Parathyroid adenoma (tissue), 2 donors: Measurements from ENCODE around the gene C2orf92.
"Not testable (repeated sequence)": the region's sequence is repeated elsewhere in the genome, so short reads cannot be mapped to it uniquely, and the experiment has no call there.

Source experiments
- H2AFZ ChIP-seq: fragments of 300-600 bp; sonication (generic); one replicate; pipeline ENCODE4 v1.7.0; 2017; ENCODE audit warnings: antibody characterized with exemption, mild to moderate bottlenecking
- H3K27ac ChIP-seq: fragments of 300-600 bp; sonication (generic); one replicate; pipeline ENCODE4 v1.7.0; 2017
- H3K27me3 ChIP-seq: fragments of 300-600 bp; sonication (generic); one replicate; pipeline ENCODE4 v1.7.0; 2017; ENCODE audit warnings: low read length; ENCODE audit not compliant: control insufficient read depth, insufficient read depth
- H3K36me3 ChIP-seq: fragments of 300-600 bp; sonication (generic); one replicate; pipeline ENCODE4 v1.7.0; 2017; ENCODE audit warnings: low read length; ENCODE audit not compliant: control insufficient read depth, insufficient read depth
- H3K4me1 ChIP-seq: fragments of 300-600 bp; sonication (generic); one replicate; pipeline ENCODE4 v1.7.0; 2017; ENCODE audit warnings: control low read depth
- H3K4me2 ChIP-seq: fragments of 300-600 bp; sonication (generic); one replicate; pipeline ENCODE4 v1.7.0; 2017; ENCODE audit warnings: low read length
- H3K4me3 ChIP-seq: fragments of 300-600 bp; sonication (generic); one replicate; pipeline ENCODE4 v1.7.0; 2017; ENCODE audit warnings: low read depth, low read length
- H3K79me2 ChIP-seq: fragments of 300-600 bp; sonication (generic); one replicate; pipeline ENCODE4 v1.7.0; 2017; ENCODE audit warnings: control low read depth
- H3K9ac ChIP-seq: fragments of 300-600 bp; sonication (generic); one replicate; pipeline ENCODE4 v1.7.0; 2017; ENCODE audit warnings: mild to moderate bottlenecking
- H3K9me3 ChIP-seq: fragments of 300-600 bp; sonication (generic); one replicate; pipeline ENCODE4 v1.7.0; 2017; ENCODE audit warnings: low read length; ENCODE audit not compliant: control insufficient read depth
- TF ChIP-seq, protein P1 (sequence below): fragments of 300-600 bp; sonication (generic); IDR thresholded peaks from one replicate; pipeline ENCODE4 v1.7.0; 2017; ENCODE audit warnings: antibody characterized with exemption, mild to moderate bottlenecking
- donor health status: primary hyperparathyroidism.

C2orf92 gene

DNA sequence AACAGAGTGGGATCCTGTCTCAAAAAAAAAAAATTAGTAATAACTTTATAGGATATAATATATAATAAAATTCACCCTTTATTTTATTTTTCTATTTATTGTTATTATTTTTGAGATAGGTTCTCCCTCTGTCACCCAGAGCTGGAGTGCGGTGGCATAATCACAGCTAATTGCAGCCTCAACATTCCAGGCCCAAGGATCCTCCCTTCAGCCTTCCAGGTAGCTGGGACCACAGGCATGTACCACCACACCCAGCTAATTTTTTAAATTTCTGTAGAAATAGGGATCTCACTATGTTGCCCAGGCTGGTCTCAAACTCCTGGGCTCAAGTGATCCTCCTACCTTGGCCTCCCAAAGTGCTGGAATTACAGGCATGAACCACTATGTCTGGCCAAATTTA is 958 bp downstream of the C2orf92 start:
- no peak overlapping the region for H3K9ac ChIP-seq
- no peaks in the 10 kb centered on the region for H3K4me1 ChIP-seq
- TF ChIP-seq, protein P1, sequence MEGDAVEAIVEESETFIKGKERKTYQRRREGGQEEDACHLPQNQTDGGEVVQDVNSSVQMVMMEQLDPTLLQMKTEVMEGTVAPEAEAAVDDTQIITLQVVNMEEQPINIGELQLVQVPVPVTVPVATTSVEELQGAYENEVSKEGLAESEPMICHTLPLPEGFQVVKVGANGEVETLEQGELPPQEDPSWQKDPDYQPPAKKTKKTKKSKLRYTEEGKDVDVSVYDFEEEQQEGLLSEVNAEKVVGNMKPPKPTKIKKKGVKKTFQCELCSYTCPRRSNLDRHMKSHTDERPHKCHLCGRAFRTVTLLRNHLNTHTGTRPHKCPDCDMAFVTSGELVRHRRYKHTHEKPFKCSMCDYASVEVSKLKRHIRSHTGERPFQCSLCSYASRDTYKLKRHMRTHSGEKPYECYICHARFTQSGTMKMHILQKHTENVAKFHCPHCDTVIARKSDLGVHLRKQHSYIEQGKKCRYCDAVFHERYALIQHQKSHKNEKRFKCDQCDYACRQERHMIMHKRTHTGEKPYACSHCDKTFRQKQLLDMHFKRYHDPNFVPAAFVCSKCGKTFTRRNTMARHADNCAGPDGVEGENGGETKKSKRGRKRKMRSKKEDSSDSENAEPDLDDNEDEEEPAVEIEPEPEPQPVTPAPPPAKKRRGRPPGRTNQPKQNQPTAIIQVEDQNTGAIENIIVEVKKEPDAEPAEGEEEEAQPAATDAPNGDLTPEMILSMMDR: no peak
- H3K27ac ChIP-seq: no peak overlapping the region
- H3K27me3 ChIP-seq: no peaks in the 10 kb centered on the region
- no peak overlapping the region for H2AFZ ChIP-seq
- H3K4me2 ChIP-seq: no peak overlapping the region
- H3K9me3 ChIP-seq: no peaks in the 10 kb centered on the region
- no peak overlapping the region for H3K4me3 ChIP-seq
- no peaks in the 10 kb centered on the region for H3K36me3 ChIP-seq
- no peaks in the 10 kb centered on the region for H3K79me2 ChIP-seq

DNA sequence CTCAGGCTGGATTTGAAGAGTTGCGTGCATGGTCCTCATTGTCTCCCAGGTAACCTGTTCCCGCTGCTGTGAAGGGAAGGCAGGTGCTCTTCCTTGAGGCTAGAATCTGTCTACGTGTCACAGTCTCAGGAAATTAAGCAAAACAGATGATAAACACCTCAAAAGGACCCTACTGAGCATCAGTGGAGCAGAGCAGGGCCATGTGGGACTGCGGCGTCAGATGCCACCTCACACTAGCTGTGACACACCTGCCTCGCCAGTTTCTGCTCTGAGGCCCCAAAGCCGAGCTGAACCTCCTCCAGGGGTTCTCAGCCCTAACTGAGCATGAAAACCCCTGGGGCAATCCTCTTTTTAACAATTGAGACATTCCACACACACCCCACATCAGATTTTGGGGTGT is 2.0 kb downstream of the C2orf92 start:
- TF ChIP-seq, protein P1: no peak
- Histone ChIP-seq H3K9ac (no peak overlapping the region), H3K27me3 (no peaks in the 10 kb centered on the region), H3K79me2 (no peaks in the 10 kb centered on the region), H3K4me3 (no peak overlapping the region), H3K9me3 (no peaks in the 10 kb centered on the region), H3K4me1 (no peaks in the 10 kb centered on the region), H2AFZ (no peak overlapping the region), H3K4me2 (no peak overlapping the region), H3K27ac (no peak overlapping the region), H3K36me3 (no peaks in the 10 kb centered on the region)

DNA sequence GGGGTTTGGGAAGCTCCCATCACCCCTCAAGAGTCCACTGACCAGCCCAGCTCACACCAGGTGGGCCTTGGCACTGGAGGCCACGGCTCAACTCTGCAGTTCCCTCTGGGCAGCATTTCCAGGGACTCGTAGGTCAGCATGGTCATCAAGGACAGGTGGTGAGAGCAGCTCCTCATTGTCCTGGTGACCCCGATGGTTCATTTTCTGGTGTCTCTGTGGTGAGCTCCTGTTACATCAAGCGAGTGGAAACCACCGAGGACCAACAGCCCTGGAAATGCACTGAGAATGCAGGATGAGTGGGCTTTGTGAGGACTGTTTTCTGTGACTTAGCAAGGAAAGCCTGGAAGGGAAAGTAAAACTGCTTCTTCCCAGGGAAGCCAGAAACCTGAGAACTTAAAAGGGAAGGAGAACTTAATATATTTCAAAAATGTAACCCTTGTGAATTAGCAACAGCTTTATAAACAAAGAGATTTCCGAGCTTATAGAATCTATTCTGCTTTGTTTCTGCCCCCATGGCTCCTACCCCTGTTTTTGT is 3.2 kb downstream of the C2orf92 start:
- not testable (repeated sequence) for H3K79me2 ChIP-seq, H3K27ac ChIP-seq, H3K27me3 ChIP-seq, H3K36me3 ChIP-seq, H3K9me3 ChIP-seq, H3K4me2 ChIP-seq, H3K4me1 ChIP-seq, H3K9ac ChIP-seq, H3K4me3 ChIP-seq, H2AFZ ChIP-seq

DNA sequence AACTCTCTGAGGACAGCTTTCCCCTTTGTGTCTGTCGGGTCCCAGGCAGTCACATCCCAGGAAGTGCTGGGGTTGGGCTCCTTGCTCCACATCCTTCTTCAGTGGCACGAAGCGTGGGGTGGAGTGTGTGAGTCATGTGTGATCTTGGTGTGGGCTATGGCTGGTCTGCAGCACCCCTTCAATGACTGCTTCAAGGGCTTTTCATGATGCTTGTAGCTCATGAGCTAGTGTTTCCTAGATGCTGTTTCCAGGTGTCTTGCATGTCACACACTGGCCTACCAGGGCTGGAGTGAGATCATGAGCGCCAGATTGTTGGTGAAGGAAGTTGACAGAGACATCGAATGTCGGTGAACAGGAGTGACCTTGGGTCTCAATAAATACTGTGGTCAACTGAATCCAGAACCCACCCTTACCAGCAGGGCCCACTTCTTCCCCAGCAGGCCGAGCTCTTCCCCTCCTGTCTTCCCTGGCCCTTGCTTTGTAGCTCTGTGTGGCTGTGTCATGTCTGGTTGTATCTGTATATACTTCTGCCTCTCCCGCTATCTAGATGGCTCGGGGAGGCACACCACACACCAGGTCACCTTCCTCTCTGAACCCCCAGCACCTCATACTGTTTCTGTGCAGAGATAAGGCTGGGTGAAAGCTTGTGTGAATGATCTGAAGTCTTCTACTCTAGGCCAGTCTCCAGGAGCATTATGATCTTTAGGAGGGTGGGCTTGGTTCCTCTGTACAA is 3.8 kb downstream of the C2orf92 start:
- Histone ChIP-seq H2AFZ (no peak overlapping the region), H3K4me3 (no peak overlapping the region), H3K4me2 (no peak overlapping the region), H3K9ac (no peak overlapping the region), H3K79me2 (no peaks in the 10 kb centered on the region), H3K36me3 (no peaks in the 10 kb centered on the region), H3K27me3 (no peaks in the 10 kb centered on the region), H3K27ac (no peak overlapping the region), H3K4me1 (no peaks in the 10 kb centered on the region), H3K9me3 (no peaks in the 10 kb centered on the region)
- TF ChIP-seq, protein P1: no peak

DNA sequence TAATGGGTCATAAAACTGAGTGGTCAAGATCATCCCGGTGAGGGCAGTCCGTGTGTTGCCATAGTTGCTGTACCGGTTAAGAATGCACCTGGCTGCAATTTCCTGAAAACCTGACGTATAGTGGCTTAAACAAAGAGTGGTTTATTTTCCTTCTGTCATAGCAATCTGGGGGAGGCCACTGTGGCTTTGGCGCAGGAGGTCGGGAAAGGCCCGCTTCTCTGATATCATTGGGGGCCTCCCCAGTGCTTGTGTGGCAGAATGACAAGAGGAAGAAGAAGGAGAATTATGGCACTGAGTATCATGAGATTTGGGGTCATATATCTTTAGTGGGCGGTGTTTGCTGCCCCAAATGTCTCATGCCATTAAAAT is 4.4 kb downstream of the C2orf92 start:
- no peak overlapping the region for H3K9ac ChIP-seq
- TF ChIP-seq, protein P1: no peak
- H3K4me3 ChIP-seq: no peak overlapping the region

More for the DNA sequence above, 4.4 kb downstream of the C2orf92 start:
- no peaks in the 10 kb centered on the region for H3K36me3 ChIP-seq
- no peaks in the 10 kb centered on the region for H3K9me3 ChIP-seq
- no peaks in the 10 kb centered on the region for H3K27me3 ChIP-seq
- no peak overlapping the region for H3K4me2 ChIP-seq
- H3K79me2 ChIP-seq: no peaks in the 10 kb centered on the region
- H3K27ac ChIP-seq: no peak overlapping the region
- H3K4me1 ChIP-seq: no peaks in the 10 kb centered on the region
- no peak overlapping the region for H2AFZ ChIP-seq
